Endothelial cell of umbilical vein (primary cell): ENCODE measurements around the gene ZNF33B. TPM values are rescaled to one million over a fixed set of nuclear protein-coding genes. Genes with fewer than 3 reads are reported as not detected.

Experiments
- BruUV-seq: library from RNA; stranded (reverse); fragments of 400-500 nt; replicated peaks from 2 replicates; lab custom pipeline; 2021; lab: Mats Ljungman, UMichigan
- CTCF ChIA-PET: fragments of 300-600, 350-600 bp; sonication (Branson Sonifier 250); formaldehyde crosslinking; loops from one replicate; lab custom pipeline; 2021; ENCODE audit warnings: antibody characterized with exemption, inconsistent platforms; lab: Charles Lee
- POLR2A ChIA-PET: fragments of 300-600, 350-600 bp; sonication (Branson Sonifier 250); formaldehyde crosslinking; loops from one replicate; lab custom pipeline; 2021; ENCODE audit warnings: antibody characterized with exemption, inconsistent platforms; lab: Charles Lee
- DNase-seq: peaks from one replicate; pipeline ENCODE4 v3.0.0-alpha.2; 2011; ENCODE audit warnings: low read depth, low spot score
- FAIRE-seq: peaks from 2 replicates; lab custom pipeline; 2011; peaks lifted over from hg19 to GRCh38; lab: Jason Lieb, UNC
- H2AFZ ChIP-seq: 2 replicates; pipeline ENCODE4 v1.6.0; 2012; ENCODE audit warnings: low read depth, low read length, control low read depth, inconsistent platforms
- H3K27ac ChIP-seq: 2 replicates; pipeline ENCODE4 v1.5.1; 2011; ENCODE audit warnings: low read depth, mild to moderate bottlenecking, control low read depth, low read length, moderate library complexity; ENCODE audit not compliant: insufficient read depth
- H3K27me3 ChIP-seq, 2 experiments: 2 replicates each; pipeline versions ENCODE4 v1.6.0 to v1.6.1; 2011; ENCODE audit warnings: low read length in 2 of 2, mixed read lengths in 1 of 2; ENCODE audit not compliant: control insufficient read depth in 2 of 2, insufficient read depth in 2 of 2
- H3K36me3 ChIP-seq, 2 experiments: 2 replicates in 1 of 2; 3 replicates in 1 of 2; pipeline ENCODE4 v1.5.1; 2011; ENCODE audit warnings: low read length in 2 of 2, mild to moderate bottlenecking in 1 of 2, moderate library complexity in 1 of 2; ENCODE audit not compliant: control insufficient read depth in 2 of 2, insufficient read depth in 2 of 2; ENCODE audit errors: extremely low read depth in 1 of 2
- H3K4me1 ChIP-seq: 3 replicates; pipeline ENCODE4 v1.5.1; 2011; ENCODE audit warnings: mild to moderate bottlenecking, low read length; ENCODE audit not compliant: control insufficient read depth, insufficient read depth; ENCODE audit errors: extremely low read depth
- H3K4me2 ChIP-seq: 2 replicates; pipeline ENCODE4 v1.6.1; 2011; ENCODE audit warnings: low read length, control low read depth, mixed read lengths; ENCODE audit not compliant: insufficient read depth
- H3K4me3 ChIP-seq, 3 experiments: fragments of 200-600 bp in 1 of 3; sonication (generic), shearing (Covaris generic) in 1 of 3; replicated peaks in 1 of 3; 2 replicates each; pipeline ENCODE4 v1.5.1; 2011 to 2016; ENCODE audit warnings: control low read depth in 3 of 3, low read length in 3 of 3, mild to moderate bottlenecking in 2 of 3, inconsistent platforms in 1 of 3, low read depth in 1 of 3, moderate library complexity in 1 of 3; ENCODE audit not compliant: insufficient read depth in 1 of 3
- H3K79me2 ChIP-seq: 2 replicates; pipeline ENCODE4 v1.6.0; 2012; ENCODE audit warnings: low read length, inconsistent platforms; ENCODE audit not compliant: control insufficient read depth, insufficient read depth
- H3K9ac ChIP-seq: replicated peaks from 2 replicates; pipeline ENCODE3; 2011; ENCODE audit warnings: low read length, control low read depth; ENCODE audit not compliant: insufficient read depth; ENCODE audit errors: extremely low read depth
- H3K9me1 ChIP-seq: replicated peaks from 3 replicates; pipeline ENCODE4 v1.6.0; 2011; ENCODE audit warnings: mild to moderate bottlenecking, low read length; ENCODE audit not compliant: control insufficient read depth, insufficient read depth; ENCODE audit errors: extremely low read depth
- H3K9me3 ChIP-seq: replicated peaks from 2 replicates; pipeline ENCODE4 v1.5.1; 2012; ENCODE audit warnings: low read length, inconsistent platforms; ENCODE audit not compliant: control insufficient read depth, insufficient read depth
- H4K20me1 ChIP-seq: replicated peaks from 2 replicates; pipeline ENCODE3; 2011; ENCODE audit warnings: mild to moderate bottlenecking, low read length; ENCODE audit not compliant: control insufficient read depth, insufficient read depth; ENCODE audit errors: extremely low read depth
- EZH2 ChIP-seq: IDR thresholded peaks from 2 replicates; pipeline ENCODE4 v1.6.1; 2012; ENCODE audit warnings: borderline replicate concordance, low read depth, mild to moderate bottlenecking, moderate library complexity, low read length, inconsistent platforms; ENCODE audit not compliant: severe bottlenecking
- FOS ChIP-seq: IDR thresholded peaks from 2 replicates; pipeline ENCODE4 v1.6.1; 2011; ENCODE audit warnings: mild to moderate bottlenecking, low read length, moderate library complexity, borderline replicate concordance; ENCODE audit not compliant: insufficient read depth
- GATA2 ChIP-seq: IDR thresholded peaks from 2 replicates; pipeline ENCODE4 v1.7.0; 2011; ENCODE audit warnings: low read depth, mild to moderate bottlenecking, moderate library complexity, mixed read lengths, low read length; ENCODE audit not compliant: insufficient read length, insufficient read depth
- JUN ChIP-seq: IDR thresholded peaks from 2 replicates; pipeline ENCODE4 v1.6.1; 2011; ENCODE audit warnings: borderline replicate concordance, low read depth; ENCODE audit not compliant: insufficient read length, insufficient read depth
- MAX ChIP-seq: IDR thresholded peaks from 2 replicates; pipeline ENCODE4 v1.6.1; 2011; ENCODE audit not compliant: insufficient read depth, insufficient read length
- POLR2A ChIP-seq: IDR thresholded peaks from 2 replicates; pipeline ENCODE4 v1.6.1; 2012; ENCODE audit warnings: low read depth, mild to moderate bottlenecking, control low read depth, low read length
- POLR2AphosphoS5 ChIP-seq: IDR thresholded peaks from 2 replicates; pipeline ENCODE4 v1.6.1; 2012; ENCODE audit warnings: low read depth, mild to moderate bottlenecking, control low read depth, low read length, moderate library complexity; ENCODE audit not compliant: insufficient read depth
- dilution Hi-C: fragments of 300-500 bp; cut with MboI; formaldehyde crosslinking; loops from one replicate; pipeline ENCODE4 v1.15.0; 2019; ENCODE audit warnings: low sequenced_read_pairs; ENCODE audit not compliant: extremely low pct_ligation_motif_present
- intact Hi-C: fragments of 100-400 bp; cut with micrococcal nuclease; formaldehyde crosslinking; loops from one replicate; pipeline ENCODE4 v1.10.0; 2022
- polyA plus RNA-seq, 4 experiments: library from polyadenylated mRNA; depleted of rRNA in 3 of 4; stranded (reverse) in 3 of 4; unstranded in 1 of 4; fragments of >200 nt; gene quantifications; 2 replicates each; pipeline versions ENCODE4 v1.2.1 to v1.2.3, GENCODE V29; 2011 to 2012; ENCODE audit warnings: missing spikeins in 1 of 4
- total RNA-seq: library from RNA; stranded (reverse); gene quantifications from 2 replicates; pipeline ENCODE4 v1.2.3, GENCODE V29; 2021

The ZNF33B gene
- total and polyA plus RNA-seq, 2 donors (not counting 3 experiments of a cell fraction or from before 2014, with no cell fraction given), result 14.0 to 15.3 TPM

- dilution Hi-C loops, result no loop called here
- H3K27me3 ChIP-seq, result no peaks in the 10 kb centered on the region
- H3K36me3 ChIP-seq, result no peaks in the 10 kb centered on the region
- FAIRE-seq (peak; percentile 94), DNase-seq (peak; percentile 98)
- H3K9me1 ChIP-seq, result no peaks in the 10 kb centered on the region
- H3K4me2 ChIP-seq, result peak overlapping the region; percentile 86
- peaks cover 5% of the 10 kb centered on the region for H3K4me1 ChIP-seq
- ChIA-PET CTCF (interaction anchor here (1.0 kb wide), 1 partner anchor 201 kb away, joined by 3 read pairs; no protein-coding TSS in a partner anchor), POLR2A (no interaction called here)
- no peaks in the 10 kb centered on the region for H4K20me1 ChIP-seq
- H3K4me3 ChIP-seq, result peak overlapping the region; percentile 67 to 71 (median 71)
- TF ChIP-seq POLR2A, result peak; percentile 63
- TF ChIP-seq EZH2, result no peak
- no peak for TF ChIP-seq POLR2AphosphoS5
- peak overlapping the region; percentile 99 for H2AFZ ChIP-seq
- H3K27ac ChIP-seq, result no peak overlapping the region
- H3K9me3 ChIP-seq, result no peaks in the 10 kb centered on the region
- peak overlapping the region; percentile 66 for H3K9ac ChIP-seq
- BruUV-seq, result TSS peak; percentile 21
- intact Hi-C loops, result loop anchor here (1.0 kb wide), 3 partner anchors 86 to 553 kb away; partner anchors contain the start of genes BMS1 and ZNF33B
- no peaks in the 10 kb centered on the region for H3K79me2 ChIP-seq
Observed at GRCh38 chr10:42552188-42553063, 85.9 kb downstream of the ZNF33B start.

DNA sequence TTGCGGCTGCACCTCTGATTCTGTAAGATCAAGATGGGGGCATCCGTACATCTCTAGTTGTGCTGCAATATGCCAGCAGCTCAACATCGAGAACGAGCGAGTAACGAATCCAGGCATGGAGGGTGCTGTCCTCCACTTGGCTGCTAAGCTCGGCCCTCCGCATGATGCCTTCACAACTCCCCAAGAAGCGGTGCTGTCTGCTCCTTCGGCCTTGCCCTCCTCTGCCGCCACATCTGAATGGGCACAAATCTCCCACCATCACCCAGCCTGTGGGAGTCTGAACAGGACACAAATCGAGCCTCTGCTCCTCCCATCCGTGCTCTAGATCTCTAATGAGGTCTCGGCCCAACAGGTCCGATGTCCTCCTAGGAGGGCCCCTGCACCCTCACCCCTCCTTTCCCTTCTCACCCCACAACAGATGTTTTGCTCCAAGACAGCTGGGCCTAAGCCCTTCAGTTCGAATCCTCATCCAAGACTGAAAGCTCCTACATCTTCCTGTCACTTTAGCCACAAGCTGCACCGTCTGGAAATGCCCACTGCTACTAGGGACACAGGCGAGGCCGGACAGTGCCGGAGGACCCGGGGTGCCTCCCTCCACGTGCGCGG lies 86.7 kb downstream of the ZNF33B start:
- Histone ChIP-seq H4K20me1 (no peaks in the 10 kb centered on the region), H3K4me1 (peaks cover 5% of the 10 kb centered on the region), H2AFZ (peak overlapping the region; percentile 99), H3K9ac (peak overlapping the region; percentile 66), H3K4me3 (peak overlapping the region in 2 of 3 experiments; percentile 67 to 71), H3K4me2 (peak overlapping the region; percentile 83), H3K9me3 (no peaks in the 10 kb centered on the region), H3K27ac (no peak overlapping the region), H3K9me1 (no peaks in the 10 kb centered on the region), H3K27me3 (no peaks in the 10 kb centered on the region), H3K36me3 (no peaks in the 10 kb centered on the region), H3K79me2 (no peaks in the 10 kb centered on the region)
- intact Hi-C loops, result loop anchor here (1.0 kb wide), 3 partner anchors 87 to 554 kb away; partner anchors contain the start of genes BMS1 and ZNF33B
- dilution Hi-C loops, result no loop called here
- DNase-seq (no peak), FAIRE-seq (no peak)
- CTCF ChIA-PET, result interaction anchor here (1.0 kb wide), 1 partner anchor 202 kb away, joined by 3 read pairs; no protein-coding TSS in a partner anchor
- TF ChIP-seq FOS (no peak), JUN (no peak), GATA2 (no peak), MAX (no peak)
- POLR2A ChIA-PET, result no interaction called here
- no TSS peak for BruUV-seq
